GM12801 (cell line): ENCODE measurements around the gene CIC.

ENCODE experiments used
- TF ChIP-seq, protein P1 (sequence below): IDR thresholded peaks from one replicate; pipeline ENCODE4 v1.5.1; 2011; ENCODE audit warnings: control low read depth; ENCODE audit not compliant: insufficient read length; ENCODE audit errors: extremely low read depth

The CIC gene

DNA sequence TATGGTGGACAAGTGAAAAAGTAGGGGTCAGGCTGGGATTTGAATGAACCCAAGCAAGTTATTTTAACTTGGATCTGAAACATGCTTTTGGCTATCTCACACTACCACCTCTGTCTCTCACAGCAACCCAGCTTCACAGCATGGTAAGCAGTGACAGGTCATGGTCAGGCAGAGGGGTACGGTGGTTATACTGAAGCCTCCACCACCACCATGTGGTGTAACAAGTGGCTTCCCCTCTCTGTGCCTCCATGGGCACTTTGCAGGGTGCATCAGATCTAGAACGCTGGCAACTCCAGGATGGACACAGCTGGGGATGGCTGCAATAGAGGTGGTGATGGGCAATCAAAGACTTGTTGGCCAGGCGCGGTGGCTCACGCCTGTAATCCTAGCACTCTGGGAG is 43.3 kb downstream of the CIC start:
- TF ChIP-seq, protein P1, sequence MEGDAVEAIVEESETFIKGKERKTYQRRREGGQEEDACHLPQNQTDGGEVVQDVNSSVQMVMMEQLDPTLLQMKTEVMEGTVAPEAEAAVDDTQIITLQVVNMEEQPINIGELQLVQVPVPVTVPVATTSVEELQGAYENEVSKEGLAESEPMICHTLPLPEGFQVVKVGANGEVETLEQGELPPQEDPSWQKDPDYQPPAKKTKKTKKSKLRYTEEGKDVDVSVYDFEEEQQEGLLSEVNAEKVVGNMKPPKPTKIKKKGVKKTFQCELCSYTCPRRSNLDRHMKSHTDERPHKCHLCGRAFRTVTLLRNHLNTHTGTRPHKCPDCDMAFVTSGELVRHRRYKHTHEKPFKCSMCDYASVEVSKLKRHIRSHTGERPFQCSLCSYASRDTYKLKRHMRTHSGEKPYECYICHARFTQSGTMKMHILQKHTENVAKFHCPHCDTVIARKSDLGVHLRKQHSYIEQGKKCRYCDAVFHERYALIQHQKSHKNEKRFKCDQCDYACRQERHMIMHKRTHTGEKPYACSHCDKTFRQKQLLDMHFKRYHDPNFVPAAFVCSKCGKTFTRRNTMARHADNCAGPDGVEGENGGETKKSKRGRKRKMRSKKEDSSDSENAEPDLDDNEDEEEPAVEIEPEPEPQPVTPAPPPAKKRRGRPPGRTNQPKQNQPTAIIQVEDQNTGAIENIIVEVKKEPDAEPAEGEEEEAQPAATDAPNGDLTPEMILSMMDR: no peak

DNA sequence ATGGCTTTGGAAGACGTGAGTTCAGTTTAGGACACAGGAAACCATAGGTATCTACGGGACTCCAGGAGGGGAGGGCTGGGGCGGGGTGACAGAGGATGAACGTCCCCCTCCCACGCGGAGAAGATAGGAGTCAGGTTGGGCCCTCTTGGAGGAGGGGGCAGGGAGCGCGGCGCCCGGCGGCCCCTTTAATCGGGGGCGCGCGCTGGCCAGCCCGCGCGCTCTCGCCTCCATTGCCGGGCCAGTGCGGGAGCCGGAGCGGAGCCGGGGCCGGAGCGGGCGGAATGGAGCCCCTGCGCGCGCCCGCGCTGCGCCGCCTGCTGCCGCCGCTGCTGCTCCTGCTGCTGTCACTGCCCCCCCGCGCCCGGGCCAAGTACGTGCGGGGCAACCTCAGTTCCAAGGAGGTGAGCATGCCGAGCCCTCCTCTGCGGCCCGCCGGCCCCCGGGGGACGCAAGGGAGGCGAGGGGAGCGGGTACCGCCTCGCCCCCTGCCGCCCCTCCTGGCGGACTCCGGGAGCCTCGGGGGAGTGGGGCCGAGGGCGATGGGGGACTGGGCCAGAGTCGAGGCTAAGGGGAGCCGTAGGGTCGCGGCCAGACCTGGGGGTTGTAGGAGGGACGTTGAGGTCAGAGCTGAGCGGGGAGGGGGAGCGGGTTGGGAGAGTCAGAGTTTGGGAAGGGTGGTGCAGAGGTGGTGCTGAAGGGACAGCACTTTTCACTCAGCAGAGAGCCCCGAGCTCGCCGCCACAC is 44.2 kb downstream of the CIC start, which contains the start of gene TMEM145:
Gene TMEM145, plus strand, starts transcription at position 214 of the 744 bp plus-strand sequence. Its CDS starts 68 bp downstream, at position 282.
- TF ChIP-seq, protein P1: no peak

DNA sequence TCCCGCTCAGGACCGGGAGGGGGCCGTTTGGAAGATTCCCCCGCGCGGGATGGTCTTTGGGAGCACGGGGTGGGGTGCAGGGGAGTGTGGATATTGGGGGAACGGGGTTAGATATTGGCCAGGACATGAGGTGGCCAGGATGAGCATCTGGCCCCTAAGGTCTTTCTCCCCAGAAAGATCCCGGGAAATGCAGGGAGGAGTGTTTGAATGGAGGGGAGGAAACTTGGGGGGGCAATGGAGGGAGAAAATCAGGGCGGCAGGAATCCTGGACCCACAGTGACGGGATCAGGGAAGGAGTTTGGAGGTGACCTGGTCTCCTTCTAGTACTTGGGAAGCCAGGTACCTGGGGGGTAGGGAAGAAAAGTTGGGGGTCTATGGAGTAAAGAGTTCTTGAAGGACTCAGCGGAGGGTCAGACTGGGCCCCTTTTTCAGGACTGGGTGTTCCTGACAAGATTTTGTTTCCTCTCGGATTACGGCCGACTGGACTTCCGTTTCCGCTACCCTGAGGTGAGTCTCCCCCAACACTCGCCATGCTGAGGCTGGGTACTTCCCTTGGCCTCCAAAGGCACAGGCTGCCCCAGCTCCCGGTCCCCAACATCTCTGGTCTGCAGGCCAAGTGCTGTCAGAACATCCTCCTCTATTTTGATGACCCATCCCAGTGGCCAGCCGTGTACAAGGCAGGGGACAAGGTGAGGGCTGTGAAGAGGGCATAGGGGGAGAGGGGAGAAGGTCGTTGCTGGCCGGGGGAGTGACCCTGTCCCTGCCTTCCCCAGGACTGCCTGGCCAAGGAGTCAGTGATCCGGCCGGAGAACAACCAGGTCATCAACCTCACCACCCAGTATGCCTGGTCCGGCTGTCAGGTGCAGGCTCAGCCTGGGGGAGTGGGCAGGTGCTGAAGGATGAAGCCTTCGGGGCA is 45.0 kb downstream of the CIC start:
- TF ChIP-seq, protein P1: no peak

DNA sequence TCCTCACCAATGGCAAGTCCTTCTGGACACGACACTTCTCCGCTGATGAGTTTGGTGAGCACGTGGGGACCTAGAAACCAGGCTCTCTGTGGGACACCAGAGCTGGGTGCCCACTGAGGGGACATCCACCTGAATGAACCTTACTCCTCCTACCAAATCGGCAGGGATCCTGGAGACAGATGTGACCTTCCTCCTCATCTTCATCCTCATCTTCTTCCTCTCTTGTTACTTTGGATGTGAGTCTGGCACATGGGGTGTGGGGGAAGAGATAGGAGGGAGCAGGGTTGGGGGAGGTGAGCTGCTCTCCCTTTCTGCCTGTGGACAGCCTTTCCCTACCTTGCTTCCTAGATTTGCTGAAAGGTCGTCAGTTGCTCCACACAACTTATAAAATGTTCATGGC is 46.0 kb downstream of the CIC start:
- TF ChIP-seq, protein P1: no peak

DNA sequence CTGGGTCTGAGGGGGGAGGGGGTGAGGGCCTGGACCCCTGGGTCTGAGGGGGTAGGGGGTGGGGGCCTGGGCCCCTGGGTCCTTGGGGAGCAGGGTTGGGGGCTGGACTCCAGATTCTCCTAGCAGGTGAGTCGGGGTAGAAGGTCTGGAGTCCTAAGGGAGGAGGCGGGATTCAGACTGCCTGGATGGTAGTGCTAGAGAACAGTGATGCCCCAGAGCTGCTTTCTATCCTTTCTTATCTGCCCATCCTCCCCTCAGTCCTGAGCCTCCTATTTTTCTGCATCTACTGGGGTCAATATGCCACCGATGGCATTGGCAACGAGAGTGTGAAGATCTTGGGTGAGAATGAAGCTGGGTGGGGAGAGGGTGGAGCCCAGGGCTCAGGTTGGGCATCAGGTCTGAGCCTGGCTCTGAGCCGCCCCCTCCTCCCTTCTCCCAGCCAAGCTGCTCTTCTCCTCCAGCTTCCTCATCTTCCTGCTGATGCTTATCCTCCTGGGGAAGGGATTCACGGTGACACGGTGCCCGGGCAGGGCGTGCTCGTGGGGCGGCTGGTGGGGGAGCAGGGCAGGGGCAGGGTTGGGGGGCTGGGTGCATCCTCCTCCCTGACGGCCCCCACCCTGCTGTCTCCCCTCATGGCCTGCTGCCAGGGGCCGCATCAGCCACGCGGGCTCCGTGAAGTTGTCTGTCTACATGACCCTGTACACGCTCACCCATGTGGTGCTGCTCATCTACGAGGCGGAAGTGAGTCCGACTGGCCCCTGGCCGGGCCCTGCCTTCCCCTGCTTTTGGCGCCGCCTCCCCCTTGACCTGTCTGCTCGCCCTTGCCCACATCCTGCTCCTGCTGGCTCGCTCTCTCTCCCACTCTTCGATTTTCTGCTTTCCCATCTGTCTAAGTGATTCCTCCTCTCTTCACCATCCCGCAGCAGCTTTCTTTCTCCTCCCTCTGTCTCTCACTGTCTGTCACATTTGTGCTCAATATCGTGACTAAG is 47.5 kb downstream of the CIC start:
- TF ChIP-seq, protein P1: no peak

DNA sequence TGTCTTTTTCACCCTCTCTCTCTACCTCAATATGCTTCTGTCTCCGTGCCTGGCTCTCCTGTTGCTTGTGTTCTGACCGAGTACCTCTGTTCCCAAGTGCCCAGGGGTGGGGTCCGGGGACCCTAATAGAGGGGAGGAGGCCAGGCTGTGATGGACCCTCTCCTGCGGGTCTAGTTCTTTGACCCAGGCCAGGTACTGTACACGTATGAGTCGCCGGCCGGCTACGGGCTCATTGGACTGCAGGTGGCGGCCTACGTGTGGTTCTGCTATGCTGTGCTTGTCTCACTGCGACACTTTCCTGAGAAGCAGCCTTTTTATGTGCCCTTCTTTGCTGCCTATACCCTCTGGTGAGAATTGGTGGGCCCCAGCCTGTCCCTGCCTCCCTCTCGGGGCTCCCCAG is 48.5 kb downstream of the CIC start:
- TF ChIP-seq, protein P1: no peak
